Stimulated activated naive CD8-positive, alpha-beta T cell treated with anti-CD3 and anti-CD28 coated beads, Interleukin-15, Interleukin-2, amounts not matched to agents 100 ng/mL and 50 ng/mL, for 24 hours (primary cell): ENCODE results near the gene PCNT.

ENCODE experiments used
- H3K27ac Mint-ChIP-seq: one replicate; pipeline ENCODE4 v1.8.0; 2021; ENCODE audit warnings: mild to moderate bottlenecking, mixed read lengths
- H3K27me3 Mint-ChIP-seq: one replicate; pipeline ENCODE4 v1.8.0; 2021; ENCODE audit warnings: mixed read lengths
- H3K36me3 Mint-ChIP-seq: one replicate; pipeline ENCODE4 v1.8.0; 2021; ENCODE audit warnings: low read depth, mixed read lengths
- H3K4me1 Mint-ChIP-seq: one replicate; pipeline ENCODE4 v1.8.0; 2021; ENCODE audit warnings: low read depth, mixed read lengths
- H3K4me3 Mint-ChIP-seq: one replicate; pipeline ENCODE4 v1.8.0; 2021; ENCODE audit warnings: mild to moderate bottlenecking, mixed read lengths
- H3K9me3 Mint-ChIP-seq: one replicate; pipeline ENCODE4 v1.8.0; 2021; ENCODE audit warnings: mixed read lengths

The PCNT gene

DNA sequence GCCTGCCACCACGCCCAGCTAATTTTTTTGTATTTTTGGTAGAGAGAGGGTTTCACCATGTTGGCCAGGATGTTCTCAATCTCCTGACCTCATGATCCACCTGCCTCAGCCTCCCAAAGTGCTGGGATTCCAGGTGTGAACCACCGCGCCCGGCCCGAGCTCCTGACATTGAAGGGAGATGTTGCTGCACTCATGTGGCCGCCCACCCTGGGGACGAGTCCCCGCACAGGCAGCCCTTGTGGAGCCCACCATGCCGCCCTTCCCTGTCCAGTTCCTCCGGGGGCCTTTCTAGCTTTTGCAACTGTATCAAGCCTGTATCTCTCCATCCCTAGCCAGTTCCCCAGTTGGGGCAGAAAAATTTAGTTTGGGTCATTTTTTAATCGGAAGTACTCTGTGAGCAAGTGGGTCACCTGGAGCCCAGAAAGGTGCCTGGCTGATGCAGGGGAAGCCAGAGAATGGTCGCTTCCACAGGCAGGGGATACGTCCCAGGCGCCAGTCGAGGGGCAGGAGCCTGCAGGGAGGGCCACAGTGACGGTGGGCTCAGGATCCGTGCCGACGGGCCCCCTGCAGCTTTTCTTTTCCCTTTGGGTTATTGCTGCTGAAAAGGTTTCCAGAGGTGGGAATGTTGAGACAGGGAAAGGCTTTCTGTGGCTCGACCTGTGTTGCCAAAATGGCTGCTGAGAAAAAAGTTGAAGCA lies 20.4 kb downstream of the PCNT start:
- Mint-ChIP-seq H3K27ac (no peak overlapping the region), H3K27me3 (no peaks in the 10 kb centered on the region), H3K9me3 (no peaks in the 10 kb centered on the region), H3K36me3 (peaks cover 67% of the 10 kb centered on the region), H3K4me3 (no peak overlapping the region), H3K4me1 (no peaks in the 10 kb centered on the region)

DNA sequence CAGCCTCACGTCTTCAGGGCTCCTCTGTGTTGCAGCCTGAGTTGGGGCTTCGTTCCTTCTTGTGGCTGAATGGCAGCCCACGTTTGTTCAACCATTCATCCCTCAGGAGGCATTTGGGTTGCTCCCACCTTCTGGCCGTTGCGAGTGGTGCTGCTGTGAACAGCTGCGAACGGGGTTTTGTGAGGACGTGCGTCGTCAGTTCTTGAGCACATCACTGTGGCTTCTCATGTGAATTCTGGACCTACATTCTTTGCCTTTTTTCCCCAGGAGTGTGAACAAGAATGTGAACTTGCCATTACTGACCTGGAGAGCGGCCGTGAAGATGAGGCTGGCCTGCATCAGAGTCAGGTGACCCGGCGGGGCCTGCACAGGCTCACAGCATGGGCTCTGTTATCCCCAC lies 21.9 kb downstream of the PCNT start:
- no peaks in the 10 kb centered on the region for H3K4me1 Mint-ChIP-seq
- no peak overlapping the region for H3K4me3 Mint-ChIP-seq
- H3K27me3 Mint-ChIP-seq, result no peaks in the 10 kb centered on the region
- H3K36me3 Mint-ChIP-seq, result peaks cover 67% of the 10 kb centered on the region
- no peaks in the 10 kb centered on the region for H3K9me3 Mint-ChIP-seq
- H3K27ac Mint-ChIP-seq, result no peak overlapping the region

- H3K36me3 Mint-ChIP-seq, result peaks cover 70% of the 10 kb centered on the region
- H3K27me3 Mint-ChIP-seq, result no peaks in the 10 kb centered on the region
- no peak overlapping the region for H3K4me3 Mint-ChIP-seq
- no peaks in the 10 kb centered on the region for H3K4me1 Mint-ChIP-seq
- no peak overlapping the region for H3K27ac Mint-ChIP-seq
- no peaks in the 10 kb centered on the region for H3K9me3 Mint-ChIP-seq
Measured at GRCh38 chr21:46346296-46347202, 22.6 kb downstream of the PCNT start.

GRCh38 chr21:46347203-46347550 lies 23.2 kb downstream of the PCNT start:
- Mint-ChIP-seq H3K4me1 (no peaks in the 10 kb centered on the region), H3K9me3 (no peaks in the 10 kb centered on the region), H3K36me3 (peaks cover 70% of the 10 kb centered on the region), H3K4me3 (no peak overlapping the region), H3K27me3 (no peaks in the 10 kb centered on the region), H3K27ac (no peak overlapping the region)

DNA sequence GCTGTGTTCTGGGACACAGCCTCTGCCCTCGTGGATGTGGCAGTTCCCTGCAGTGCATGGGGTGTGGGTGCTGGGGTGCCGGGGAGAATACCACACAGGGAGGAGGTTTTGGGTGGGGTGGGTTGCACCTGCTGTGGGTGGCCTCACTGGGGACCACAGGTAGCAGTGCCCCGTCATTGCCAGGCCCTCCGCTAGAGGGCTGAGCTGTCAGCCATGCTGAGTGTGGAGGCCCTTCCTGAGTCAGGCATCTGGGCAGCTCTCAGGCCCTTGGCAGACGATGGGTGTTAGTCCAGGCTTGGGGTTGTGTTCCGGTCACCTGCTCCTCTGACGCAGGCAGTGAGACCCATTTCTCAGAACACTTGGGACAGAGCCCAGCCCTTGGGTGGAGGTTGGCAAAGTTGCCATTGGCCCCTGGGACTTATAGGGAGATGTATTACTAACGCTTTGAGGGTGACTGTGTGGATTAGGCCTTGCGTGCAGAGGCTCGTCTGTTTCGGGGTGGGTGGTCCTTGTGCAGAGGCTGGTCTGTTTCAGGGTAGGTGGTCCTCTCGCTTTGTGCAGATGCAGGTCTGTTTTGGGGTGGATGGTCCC lies 23.9 kb downstream of the PCNT start:
- no peaks in the 10 kb centered on the region for H3K27me3 Mint-ChIP-seq
- H3K9me3 Mint-ChIP-seq, result no peaks in the 10 kb centered on the region
- no peak overlapping the region for H3K27ac Mint-ChIP-seq
- no peak overlapping the region for H3K4me3 Mint-ChIP-seq
- H3K4me1 Mint-ChIP-seq, result no peaks in the 10 kb centered on the region
- peaks cover 68% of the 10 kb centered on the region for H3K36me3 Mint-ChIP-seq

DNA sequence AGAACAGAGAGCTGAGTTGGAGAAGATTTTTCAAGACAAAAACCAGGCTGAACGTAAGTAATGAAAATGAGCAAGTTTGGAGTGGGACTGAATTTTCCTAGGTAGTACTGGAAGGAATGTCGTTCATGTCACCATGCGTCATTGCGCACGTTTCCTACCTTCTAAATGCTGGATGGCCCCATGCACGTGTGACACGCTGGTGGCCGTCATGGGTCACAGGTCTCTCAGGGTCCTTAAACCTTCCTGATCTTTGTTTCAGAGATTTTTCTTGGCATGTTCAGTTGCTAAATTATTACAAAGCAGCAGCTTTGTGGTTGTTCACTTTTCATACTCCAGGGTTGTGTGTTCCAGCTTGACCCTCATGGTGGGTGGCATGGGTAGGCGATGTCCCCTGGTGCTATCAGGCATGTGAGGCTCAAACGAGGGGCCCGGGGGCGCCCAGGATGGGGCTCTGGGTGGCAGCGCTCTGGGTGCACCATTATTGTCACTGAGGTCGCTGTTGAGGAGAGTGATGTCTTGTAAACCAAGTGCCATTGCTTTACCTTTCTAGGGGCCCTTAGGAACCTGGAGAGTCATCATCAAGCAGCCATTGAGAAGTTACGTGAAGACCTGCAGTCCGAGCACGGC lies 25.3 kb downstream of the PCNT start:
- Mint-ChIP-seq H3K4me1 (no peaks in the 10 kb centered on the region), H3K4me3 (no peak overlapping the region), H3K27me3 (no peaks in the 10 kb centered on the region), H3K27ac (no peak overlapping the region), H3K9me3 (no peaks in the 10 kb centered on the region), H3K36me3 (peaks cover 70% of the 10 kb centered on the region)

- Mint-ChIP-seq H3K36me3 (peaks cover 71% of the 10 kb centered on the region), H3K27me3 (no peaks in the 10 kb centered on the region), H3K9me3 (no peaks in the 10 kb centered on the region), H3K27ac (no peak overlapping the region), H3K4me1 (peaks cover 4% of the 10 kb centered on the region), H3K4me3 (no peak overlapping the region)
Measured at GRCh38 chr21:46350571-46350970, 26.6 kb downstream of the PCNT start.

DNA sequence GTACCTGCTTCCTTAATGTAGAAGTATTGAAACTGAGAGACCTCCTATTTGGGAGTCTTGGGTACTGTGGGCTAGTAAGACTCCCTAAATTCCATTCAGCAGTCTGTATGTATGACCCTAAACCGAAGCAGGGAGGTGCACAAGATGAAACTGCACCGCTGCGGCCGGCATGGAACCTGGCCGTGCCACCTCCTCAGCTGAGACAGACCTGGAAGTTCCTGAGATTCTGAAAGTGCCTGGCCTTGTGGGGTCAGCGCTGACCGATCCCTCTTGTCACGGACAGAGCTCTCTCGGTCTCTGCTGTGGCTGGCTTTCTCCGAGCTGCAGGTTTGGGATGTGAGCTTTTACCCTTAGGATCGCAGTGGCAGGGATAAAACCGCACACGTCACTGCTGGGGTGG lies 27.0 kb downstream of the PCNT start:
- no peak overlapping the region for H3K27ac Mint-ChIP-seq
- H3K27me3 Mint-ChIP-seq, result no peaks in the 10 kb centered on the region

GRCh38 chr21:46351476-46352163 lies 27.7 kb downstream of the PCNT start:
- Mint-ChIP-seq H3K36me3 (peaks cover 63% of the 10 kb centered on the region), H3K4me1 (peaks cover 4% of the 10 kb centered on the region), H3K4me3 (no peak overlapping the region), H3K27ac (no peak overlapping the region), H3K9me3 (no peaks in the 10 kb centered on the region), H3K27me3 (no peaks in the 10 kb centered on the region)

More for the DNA sequence above, 27.0 kb downstream of the PCNT start:
- peaks cover 4% of the 10 kb centered on the region for H3K4me1 Mint-ChIP-seq
- peaks cover 67% of the 10 kb centered on the region for H3K36me3 Mint-ChIP-seq
- H3K9me3 Mint-ChIP-seq, result no peaks in the 10 kb centered on the region
- H3K4me3 Mint-ChIP-seq, result no peak overlapping the region

- Mint-ChIP-seq H3K36me3 (peaks cover 63% of the 10 kb centered on the region), H3K27ac (no peak overlapping the region)
Measured at GRCh38 chr21:46352164-46352515, 28.2 kb downstream of the PCNT start.

GRCh38 chr21:46352913-46353312 lies 29.0 kb downstream of the PCNT start:
- Mint-ChIP-seq H3K27ac (no peak overlapping the region), H3K9me3 (no peaks in the 10 kb centered on the region), H3K36me3 (peaks cover 63% of the 10 kb centered on the region), H3K4me3 (no peak overlapping the region), H3K27me3 (no peaks in the 10 kb centered on the region), H3K4me1 (peaks cover 4% of the 10 kb centered on the region)

More at GRCh38 chr21:46352164-46352515, 28.2 kb downstream of the PCNT start:
- H3K27me3 Mint-ChIP-seq, result no peaks in the 10 kb centered on the region
- no peaks in the 10 kb centered on the region for H3K9me3 Mint-ChIP-seq
- peaks cover 4% of the 10 kb centered on the region for H3K4me1 Mint-ChIP-seq
- no peak overlapping the region for H3K4me3 Mint-ChIP-seq

DNA sequence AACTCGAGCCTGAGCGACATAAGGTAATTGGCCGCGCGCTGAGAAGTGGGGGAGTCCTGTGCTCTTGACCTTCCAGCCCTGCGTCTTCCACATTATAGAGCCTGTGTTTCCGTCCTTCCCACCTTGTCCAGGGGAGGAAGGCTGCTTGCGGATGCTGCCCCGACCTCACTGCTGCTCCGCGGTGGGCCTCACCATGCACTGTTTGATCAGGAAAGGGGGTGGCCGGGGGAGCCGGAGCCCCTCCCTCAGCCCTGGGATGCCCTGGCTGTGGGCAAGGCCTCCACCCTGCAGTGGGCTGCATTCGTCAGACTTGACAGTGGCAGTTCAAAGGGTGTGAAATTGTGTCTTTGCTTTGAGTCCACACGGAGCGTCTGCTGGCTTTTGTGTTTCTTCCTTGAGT lies 30.1 kb downstream of the PCNT start:
- Mint-ChIP-seq H3K27me3 (no peaks in the 10 kb centered on the region), H3K4me3 (no peak overlapping the region), H3K27ac (no peak overlapping the region), H3K4me1 (peaks cover 4% of the 10 kb centered on the region), H3K9me3 (no peaks in the 10 kb centered on the region), H3K36me3 (peaks cover 60% of the 10 kb centered on the region)

DNA sequence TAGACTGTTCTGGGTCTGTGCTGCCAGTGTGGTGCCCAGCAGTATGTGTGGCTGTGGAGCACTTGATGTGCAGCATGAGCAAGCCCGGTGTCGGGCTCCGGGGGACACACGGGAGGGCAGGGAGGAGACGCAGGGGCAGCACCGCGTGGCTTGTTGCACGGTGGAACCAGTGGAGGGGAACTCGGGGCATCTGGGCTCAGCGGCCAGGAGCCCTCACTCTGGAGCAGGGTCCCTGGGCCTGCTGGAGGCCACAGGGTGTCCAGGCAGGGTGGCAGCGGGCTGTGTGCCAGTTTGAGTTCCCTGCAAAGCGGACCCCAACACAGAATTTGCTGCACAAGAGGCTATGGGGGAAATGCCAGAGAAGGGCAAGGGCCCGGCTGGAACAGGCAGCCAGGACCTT lies 30.6 kb downstream of the PCNT start:
- Mint-ChIP-seq H3K9me3 (no peaks in the 10 kb centered on the region), H3K4me1 (peaks cover 4% of the 10 kb centered on the region), H3K36me3 (peaks cover 59% of the 10 kb centered on the region), H3K4me3 (no peak overlapping the region), H3K27ac (no peak overlapping the region), H3K27me3 (no peaks in the 10 kb centered on the region)

GRCh38 chr21:46355161-46356004 lies 31.4 kb downstream of the PCNT start:
- Mint-ChIP-seq H3K9me3 (no peaks in the 10 kb centered on the region), H3K27me3 (no peaks in the 10 kb centered on the region), H3K36me3 (peaks cover 56% of the 10 kb centered on the region), H3K4me1 (peaks cover 4% of the 10 kb centered on the region), H3K27ac (peak overlapping the region; percentile 57), H3K4me3 (no peak overlapping the region)
